SK-N-SH treated with all-trans-retinoic acid at 6 μM for 48 hours (cell line): ENCODE results near the gene IRX2.

ENCODE experiments used
- ESRRG ChIP-seq: fragments of 250-450 bp; sonication (Bioruptor Pico); IDR thresholded peaks from 2 replicates; pipeline ENCODE4 v1.6.1; 2021; ENCODE audit warnings: mild to moderate bottlenecking
- GLIS3 ChIP-seq: fragments of 250-450 bp; sonication (Bioruptor Pico); IDR thresholded peaks from 2 replicates; pipeline ENCODE4 v1.5.0; 2020; ENCODE audit warnings: mild to moderate bottlenecking, moderate library complexity
- ISL1 ChIP-seq: fragments of 250-450 bp; sonication (Bioruptor Pico); IDR thresholded peaks from 2 replicates; pipeline ENCODE4 v2.1.2; 2022; ENCODE audit warnings: mild to moderate bottlenecking, moderate library complexity
- RARB ChIP-seq: fragments of 250-450 bp; sonication (Bioruptor Pico); IDR thresholded peaks from 2 replicates; pipeline ENCODE4 v1.8.0; 2021; ENCODE audit warnings: mild to moderate bottlenecking, moderate library complexity
- TOX ChIP-seq: fragments of 250-450 bp; sonication (Bioruptor Pico); IDR thresholded peaks from 2 replicates; pipeline ENCODE4 v1.8.0; 2021; ENCODE audit warnings: mild to moderate bottlenecking, moderate library complexity, borderline replicate concordance
- ZFP3 ChIP-seq: fragments of 250-450 bp; sonication (Bioruptor Pico); IDR thresholded peaks from 2 replicates; pipeline ENCODE4 v1.5.0; 2020; ENCODE audit warnings: mild to moderate bottlenecking, moderate library complexity
- ZNF565 ChIP-seq: fragments of 450-650 bp; formaldehyde crosslinking; conservative IDR thresholded peaks from 2 replicates; pipeline ENCODE4 v1.5.0; 2020; ENCODE audit warnings: low read depth, mild to moderate bottlenecking, moderate library complexity
- ZNF8 ChIP-seq: fragments of 450-650 bp; formaldehyde crosslinking; IDR thresholded peaks from 2 replicates; pipeline ENCODE4 v1.5.0; 2020; ENCODE audit warnings: mild to moderate bottlenecking, moderate library complexity
- TF ChIP-seq, protein P1 (sequence below): fragments of 250-450 bp; sonication (Bioruptor Pico); IDR thresholded peaks from 2 replicates; pipeline ENCODE4 v1.8.0; 2020; ENCODE audit warnings: mild to moderate bottlenecking, moderate library complexity, borderline replicate concordance
- TF ChIP-seq, protein P2 (sequence below): fragments of 250-450 bp; sonication (Bioruptor Pico); IDR thresholded peaks from 2 replicates; pipeline ENCODE4 v1.5.1; 2020; ENCODE audit warnings: low read depth, mild to moderate bottlenecking, moderate library complexity
- TF ChIP-seq, protein P3 (sequence below): fragments of 250-450 bp; sonication (Bioruptor Pico); IDR thresholded peaks from 2 replicates; pipeline ENCODE4 v1.5.0; 2020; ENCODE audit warnings: mild to moderate bottlenecking, moderate library complexity
- TF ChIP-seq, protein P4 (sequence below): fragments of 250-450 bp; sonication (Bioruptor Pico); IDR thresholded peaks from 2 replicates; pipeline ENCODE4 v1.5.1; 2021; ENCODE audit warnings: mild to moderate bottlenecking, moderate library complexity

DNA sequence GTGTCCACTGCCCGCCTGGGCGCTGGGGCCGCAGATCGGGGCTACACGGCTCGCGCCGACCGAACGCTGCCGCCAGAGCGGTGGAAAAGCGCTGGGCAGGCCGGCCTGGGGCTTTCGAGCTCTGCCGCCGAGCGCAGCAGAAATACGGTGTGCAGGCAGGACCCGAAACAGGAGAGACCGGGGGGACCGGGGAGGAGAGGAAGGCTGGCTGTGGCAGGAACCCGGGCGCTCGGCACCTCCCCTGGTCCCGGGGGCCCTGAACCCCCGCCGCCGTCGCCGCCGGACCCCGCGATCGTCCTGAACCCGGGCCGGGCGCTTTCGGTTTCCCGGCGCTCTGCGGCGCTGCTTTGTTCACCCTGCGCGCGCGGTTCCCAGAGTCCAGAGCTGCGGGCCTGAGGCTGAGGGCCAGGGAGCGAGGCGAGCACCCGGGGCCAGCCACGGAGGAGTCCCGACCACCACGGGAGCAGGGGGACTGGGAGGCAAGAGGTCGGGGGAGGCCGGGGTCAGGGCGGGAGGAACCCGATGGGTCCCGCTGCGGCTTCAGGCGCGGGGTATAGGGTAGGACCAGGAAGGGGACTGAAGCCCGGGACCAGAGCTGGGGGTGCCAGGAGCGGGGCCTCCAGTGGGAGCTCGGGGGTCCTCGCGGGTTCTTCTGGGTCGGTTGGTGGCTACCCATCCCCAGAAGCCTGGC is 12.0 kb downstream of the IRX2 start:
- TF ChIP-seq, protein P1, sequence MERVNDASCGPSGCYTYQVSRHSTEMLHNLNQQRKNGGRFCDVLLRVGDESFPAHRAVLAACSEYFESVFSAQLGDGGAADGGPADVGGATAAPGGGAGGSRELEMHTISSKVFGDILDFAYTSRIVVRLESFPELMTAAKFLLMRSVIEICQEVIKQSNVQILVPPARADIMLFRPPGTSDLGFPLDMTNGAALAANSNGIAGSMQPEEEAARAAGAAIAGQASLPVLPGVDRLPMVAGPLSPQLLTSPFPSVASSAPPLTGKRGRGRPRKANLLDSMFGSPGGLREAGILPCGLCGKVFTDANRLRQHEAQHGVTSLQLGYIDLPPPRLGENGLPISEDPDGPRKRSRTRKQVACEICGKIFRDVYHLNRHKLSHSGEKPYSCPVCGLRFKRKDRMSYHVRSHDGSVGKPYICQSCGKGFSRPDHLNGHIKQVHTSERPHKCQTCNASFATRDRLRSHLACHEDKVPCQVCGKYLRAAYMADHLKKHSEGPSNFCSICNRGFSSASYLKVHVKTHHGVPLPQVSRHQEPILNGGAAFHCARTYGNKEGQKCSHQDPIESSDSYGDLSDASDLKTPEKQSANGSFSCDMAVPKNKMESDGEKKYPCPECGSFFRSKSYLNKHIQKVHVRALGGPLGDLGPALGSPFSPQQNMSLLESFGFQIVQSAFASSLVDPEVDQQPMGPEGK (CRISPR knock-in tag): no peak
- no peak for TF ChIP-seq ZNF565 (CRISPR knock-in tag)
- TF ChIP-seq ZFP3 (CRISPR knock-in tag): no peak
- no peak for TF ChIP-seq RARB
- TF ChIP-seq, protein P2, sequence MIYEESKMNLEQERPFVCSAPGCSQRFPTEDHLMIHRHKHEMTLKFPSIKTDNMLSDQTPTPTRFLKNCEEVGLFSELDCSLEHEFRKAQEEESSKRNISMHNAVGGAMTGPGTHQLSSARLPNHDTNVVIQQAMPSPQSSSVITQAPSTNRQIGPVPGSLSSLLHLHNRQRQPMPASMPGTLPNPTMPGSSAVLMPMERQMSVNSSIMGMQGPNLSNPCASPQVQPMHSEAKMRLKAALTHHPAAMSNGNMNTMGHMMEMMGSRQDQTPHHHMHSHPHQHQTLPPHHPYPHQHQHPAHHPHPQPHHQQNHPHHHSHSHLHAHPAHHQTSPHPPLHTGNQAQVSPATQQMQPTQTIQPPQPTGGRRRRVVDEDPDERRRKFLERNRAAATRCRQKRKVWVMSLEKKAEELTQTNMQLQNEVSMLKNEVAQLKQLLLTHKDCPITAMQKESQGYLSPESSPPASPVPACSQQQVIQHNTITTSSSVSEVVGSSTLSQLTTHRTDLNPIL (CRISPR knock-in tag): no peak
- no peak for TF ChIP-seq ESRRG
- no peak for TF ChIP-seq GLIS3 (CRISPR knock-in tag)
- TF ChIP-seq ISL1: no peak
- TF ChIP-seq, protein P3, sequence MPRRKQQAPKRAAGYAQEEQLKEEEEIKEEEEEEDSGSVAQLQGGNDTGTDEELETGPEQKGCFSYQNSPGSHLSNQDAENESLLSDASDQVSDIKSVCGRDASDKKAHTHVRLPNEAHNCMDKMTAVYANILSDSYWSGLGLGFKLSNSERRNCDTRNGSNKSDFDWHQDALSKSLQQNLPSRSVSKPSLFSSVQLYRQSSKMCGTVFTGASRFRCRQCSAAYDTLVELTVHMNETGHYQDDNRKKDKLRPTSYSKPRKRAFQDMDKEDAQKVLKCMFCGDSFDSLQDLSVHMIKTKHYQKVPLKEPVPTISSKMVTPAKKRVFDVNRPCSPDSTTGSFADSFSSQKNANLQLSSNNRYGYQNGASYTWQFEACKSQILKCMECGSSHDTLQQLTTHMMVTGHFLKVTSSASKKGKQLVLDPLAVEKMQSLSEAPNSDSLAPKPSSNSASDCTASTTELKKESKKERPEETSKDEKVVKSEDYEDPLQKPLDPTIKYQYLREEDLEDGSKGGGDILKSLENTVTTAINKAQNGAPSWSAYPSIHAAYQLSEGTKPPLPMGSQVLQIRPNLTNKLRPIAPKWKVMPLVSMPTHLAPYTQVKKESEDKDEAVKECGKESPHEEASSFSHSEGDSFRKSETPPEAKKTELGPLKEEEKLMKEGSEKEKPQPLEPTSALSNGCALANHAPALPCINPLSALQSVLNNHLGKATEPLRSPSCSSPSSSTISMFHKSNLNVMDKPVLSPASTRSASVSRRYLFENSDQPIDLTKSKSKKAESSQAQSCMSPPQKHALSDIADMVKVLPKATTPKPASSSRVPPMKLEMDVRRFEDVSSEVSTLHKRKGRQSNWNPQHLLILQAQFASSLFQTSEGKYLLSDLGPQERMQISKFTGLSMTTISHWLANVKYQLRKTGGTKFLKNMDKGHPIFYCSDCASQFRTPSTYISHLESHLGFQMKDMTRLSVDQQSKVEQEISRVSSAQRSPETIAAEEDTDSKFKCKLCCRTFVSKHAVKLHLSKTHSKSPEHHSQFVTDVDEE (CRISPR knock-in tag): no peak
- TF ChIP-seq, protein P4, sequence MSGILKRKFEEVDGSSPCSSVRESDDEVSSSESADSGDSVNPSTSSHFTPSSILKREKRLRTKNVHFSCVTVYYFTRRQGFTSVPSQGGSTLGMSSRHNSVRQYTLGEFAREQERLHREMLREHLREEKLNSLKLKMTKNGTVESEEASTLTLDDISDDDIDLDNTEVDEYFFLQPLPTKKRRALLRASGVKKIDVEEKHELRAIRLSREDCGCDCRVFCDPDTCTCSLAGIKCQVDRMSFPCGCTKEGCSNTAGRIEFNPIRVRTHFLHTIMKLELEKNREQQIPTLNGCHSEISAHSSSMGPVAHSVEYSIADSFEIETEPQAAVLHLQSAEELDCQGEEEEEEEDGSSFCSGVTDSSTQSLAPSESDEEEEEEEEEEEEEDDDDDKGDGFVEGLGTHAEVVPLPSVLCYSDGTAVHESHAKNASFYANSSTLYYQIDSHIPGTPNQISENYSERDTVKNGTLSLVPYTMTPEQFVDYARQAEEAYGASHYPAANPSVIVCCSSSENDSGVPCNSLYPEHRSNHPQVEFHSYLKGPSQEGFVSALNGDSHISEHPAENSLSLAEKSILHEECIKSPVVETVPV (CRISPR knock-in tag): no peak
- TF ChIP-seq ZNF8 (CRISPR knock-in tag): no peak
- TF ChIP-seq TOX (CRISPR knock-in tag): no peak
